Airway epithelial cell (primary cell): ENCODE results near the gene MYBPHL. TPM values are rescaled to one million over a fixed set of nuclear protein-coding genes. Genes with fewer than 3 reads are reported as not detected.

Experiments used
- total RNA-seq: library from RNA; depleted of rRNA; stranded (reverse); fragments of >200 nt; gene quantifications from 2 replicates; pipeline ENCODE4 v1.2.3, GENCODE V29; 2015

MYBPHL gene
- 2.7 TPM in 1 of 2 replicates, not detected in the other for total RNA-seq

GRCh38 chr1:109306832-109307273, at the start of gene MYBPHL:
MYBPHL (minus strand) TSS chr1:109307011; CDS start chr1:109306991, 20 bp downstream.

GRCh38 chr1:109282952-109283747, 23.7 kb downstream of the MYBPHL start, which contains the start of gene PSRC1:
PSRC1 (minus strand) TSS chr1:109283145.

GRCh38 chr1:109248797-109249629, 57.8 kb downstream of the MYBPHL start, which contains the start of gene CELSR2:
CELSR2 (plus strand) TSS chr1:109249539; CDS start chr1:109250080, 541 bp downstream.

Other genes starting within 250 kb of the MYBPHL start
- gene TAF13, start 231.0 kb downstream of the MYBPHL start, total RNA-seq = 39.3 and 56.4 TPM in 2 replicates
- gene TMEM167B, start 216.2 kb downstream of the MYBPHL start, total RNA-seq = 14.2 TPM in 2 replicates
- 0.23 and 0.42 TPM in 2 replicates for gene ELAPOR1, start 192.9 kb downstream of the MYBPHL start, total RNA-seq
- gene SARS1, start 93.1 kb downstream of the MYBPHL start, total RNA-seq = 208 and 217 TPM in 2 replicates
- gene CELSR2, start 57.5 kb downstream of the MYBPHL start, total RNA-seq = 41.3 and 56.1 TPM in 2 replicates
- gene PSRC1, start 23.9 kb downstream of the MYBPHL start, total RNA-seq = 27.4 and 29.5 TPM in 2 replicates
- gene SORT1, start 90.9 kb upstream of the MYBPHL start, total RNA-seq = 17.7 and 22.0 TPM in 2 replicates
- gene PSMA5, start 119.4 kb upstream of the MYBPHL start, total RNA-seq = 42.0 and 70.3 TPM in 2 replicates
- gene SYPL2, start 159.5 kb upstream of the MYBPHL start, total RNA-seq = not detected in 2 replicates
- gene ATXN7L2, start 176.9 kb upstream of the MYBPHL start, total RNA-seq = 3.2 and 4.6 TPM in 2 replicates
- 3.7 and 10.0 TPM in 2 replicates for gene CYB561D1, start 187.1 kb upstream of the MYBPHL start, total RNA-seq
- gene AMIGO1, start 202.7 kb upstream of the MYBPHL start, total RNA-seq = 0.19 and 0.56 TPM in 2 replicates
- gene GPR61, start 232.9 kb upstream of the MYBPHL start, total RNA-seq = not detected in 2 replicates
- gene GNAI3, start 241.6 kb upstream of the MYBPHL start, total RNA-seq = 8.7 and 11.4 TPM in 2 replicates